Choroid plexus epithelial cell (primary cell): Measurements from ENCODE around the gene UGGT1.

Experiments used
- DNase-seq: peaks from one replicate; pipeline ENCODE4 v3.0.0-alpha.2; 2010; ENCODE audit warnings: low read depth
- H3K4me3 ChIP-seq: 2 replicates; pipeline ENCODE4 v1.5.1; 2011; ENCODE audit warnings: low read depth, mild to moderate bottlenecking, control low read depth, low read length, moderate library complexity
- TF ChIP-seq, protein P1 (sequence below): conservative IDR thresholded peaks from 2 replicates; pipeline ENCODE4 v1.5.1; 2011; ENCODE audit warnings: low read depth, mild to moderate bottlenecking, control low read depth, inconsistent platforms, low read length, moderate library complexity

The UGGT1 gene

DNA sequence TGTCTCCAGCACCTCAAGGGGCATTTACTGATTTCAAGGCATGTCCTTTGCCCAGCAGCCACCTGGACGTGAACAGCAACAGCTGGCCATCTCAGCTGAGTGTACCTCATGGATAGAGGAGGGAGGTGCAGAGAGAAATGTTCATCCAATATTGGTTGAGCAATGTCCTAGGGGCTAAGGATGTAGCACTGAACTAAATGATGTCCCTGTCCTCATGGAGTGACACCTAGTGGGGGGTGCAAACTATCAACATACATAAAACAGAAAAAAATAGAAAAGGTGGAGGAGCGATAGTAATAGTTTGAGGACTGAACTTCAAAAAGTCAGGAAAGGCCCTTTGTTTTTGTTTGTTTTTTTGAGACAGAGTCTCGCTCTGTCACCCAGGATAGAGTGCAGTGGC, 4.8 kb upstream of the UGGT1 start:
- TF ChIP-seq, protein P1, sequence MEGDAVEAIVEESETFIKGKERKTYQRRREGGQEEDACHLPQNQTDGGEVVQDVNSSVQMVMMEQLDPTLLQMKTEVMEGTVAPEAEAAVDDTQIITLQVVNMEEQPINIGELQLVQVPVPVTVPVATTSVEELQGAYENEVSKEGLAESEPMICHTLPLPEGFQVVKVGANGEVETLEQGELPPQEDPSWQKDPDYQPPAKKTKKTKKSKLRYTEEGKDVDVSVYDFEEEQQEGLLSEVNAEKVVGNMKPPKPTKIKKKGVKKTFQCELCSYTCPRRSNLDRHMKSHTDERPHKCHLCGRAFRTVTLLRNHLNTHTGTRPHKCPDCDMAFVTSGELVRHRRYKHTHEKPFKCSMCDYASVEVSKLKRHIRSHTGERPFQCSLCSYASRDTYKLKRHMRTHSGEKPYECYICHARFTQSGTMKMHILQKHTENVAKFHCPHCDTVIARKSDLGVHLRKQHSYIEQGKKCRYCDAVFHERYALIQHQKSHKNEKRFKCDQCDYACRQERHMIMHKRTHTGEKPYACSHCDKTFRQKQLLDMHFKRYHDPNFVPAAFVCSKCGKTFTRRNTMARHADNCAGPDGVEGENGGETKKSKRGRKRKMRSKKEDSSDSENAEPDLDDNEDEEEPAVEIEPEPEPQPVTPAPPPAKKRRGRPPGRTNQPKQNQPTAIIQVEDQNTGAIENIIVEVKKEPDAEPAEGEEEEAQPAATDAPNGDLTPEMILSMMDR, result no peak
- no peak overlapping the region for H3K4me3 ChIP-seq

DNA sequence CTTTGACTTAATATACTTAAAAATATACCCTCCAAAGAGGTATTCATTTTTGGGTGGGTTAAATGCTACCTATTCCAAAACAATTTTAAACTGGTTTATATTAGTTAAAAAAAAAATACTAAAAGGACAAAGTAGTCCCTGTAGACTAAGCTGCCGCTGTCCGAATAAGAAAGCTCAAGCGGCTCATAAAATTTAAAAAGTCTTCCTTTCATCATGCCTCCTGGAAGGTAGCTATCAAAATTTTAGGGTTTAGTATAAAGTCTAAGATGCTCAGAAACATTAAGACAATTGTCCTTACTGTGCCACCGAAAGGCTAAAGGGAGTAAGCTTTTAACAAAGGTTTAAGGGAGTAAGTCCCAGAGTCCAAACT, 440 bp upstream of the UGGT1 start:
- no peak for DNase-seq
- TF ChIP-seq, protein P1, result no peak
- peak overlapping the region; percentile 100 for H3K4me3 ChIP-seq

More for the DNA sequence above, 4.8 kb upstream of the UGGT1 start:
- DNase-seq, result no peak

DNA sequence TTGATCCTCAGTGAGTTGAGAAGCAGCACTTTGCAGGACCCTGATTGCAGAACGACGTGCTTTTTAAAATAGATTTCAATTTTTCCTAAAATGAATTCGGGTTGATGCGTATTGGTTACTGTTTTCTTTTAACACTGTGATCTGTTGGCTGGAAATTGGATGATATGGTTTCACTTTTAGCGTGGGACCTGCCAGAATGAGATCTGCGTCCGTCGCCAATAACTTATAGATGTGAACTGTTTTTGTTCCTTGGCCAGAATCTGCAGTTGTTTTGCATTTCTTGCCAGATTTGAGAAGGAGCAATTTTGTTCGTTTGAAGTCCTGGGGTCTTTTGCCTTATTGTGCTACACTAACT, 703 bp downstream of the UGGT1 start:
- DNase-seq, result peak; percentile 46
- H3K4me3 ChIP-seq, result peak overlapping the region; percentile 100
- TF ChIP-seq, protein P1, result no peak

DNA sequence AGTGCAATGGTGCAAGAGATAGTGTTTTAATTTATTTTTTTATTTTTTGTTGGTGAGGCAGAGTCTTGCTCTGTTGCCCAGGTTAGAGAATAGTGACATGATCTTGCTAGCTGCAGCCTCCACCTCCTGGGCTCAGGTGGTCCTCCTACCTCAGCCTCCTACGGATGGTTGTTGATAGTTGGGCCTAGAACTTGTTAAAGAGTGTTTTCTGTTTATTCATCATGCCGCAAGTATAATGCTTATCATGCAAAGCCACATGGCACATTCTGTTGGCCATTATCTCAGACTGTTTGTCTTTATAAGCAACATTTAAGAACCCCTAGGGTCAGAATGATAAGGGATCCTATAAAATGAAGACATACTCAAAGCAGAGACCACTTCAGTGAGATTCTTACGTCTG, 1.7 kb downstream of the UGGT1 start:
- TF ChIP-seq, protein P1, result no peak
- no peak for DNase-seq
- no peak overlapping the region for H3K4me3 ChIP-seq

DNA sequence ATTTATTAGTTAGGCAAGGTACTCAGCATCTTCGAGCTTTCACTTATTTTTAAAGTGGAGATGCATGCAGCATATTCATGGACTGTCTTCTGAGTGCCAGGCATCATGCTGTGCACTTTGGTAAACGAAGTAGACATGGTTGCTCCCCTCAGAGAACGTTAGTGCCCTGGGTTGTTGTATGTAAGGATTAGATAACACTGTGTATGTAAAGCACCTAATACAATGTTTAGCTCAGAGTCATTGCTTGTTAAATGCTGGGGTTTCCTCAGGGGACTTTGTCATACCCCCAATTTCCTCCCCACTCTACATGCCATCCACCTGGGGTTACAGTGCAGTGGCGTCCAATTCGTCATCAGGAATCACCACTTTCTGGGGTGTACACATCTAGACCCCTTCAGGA, 2.8 kb downstream of the UGGT1 start:
- no peak overlapping the region for H3K4me3 ChIP-seq
- TF ChIP-seq, protein P1, result no peak
- DNase-seq, result no peak

DNA sequence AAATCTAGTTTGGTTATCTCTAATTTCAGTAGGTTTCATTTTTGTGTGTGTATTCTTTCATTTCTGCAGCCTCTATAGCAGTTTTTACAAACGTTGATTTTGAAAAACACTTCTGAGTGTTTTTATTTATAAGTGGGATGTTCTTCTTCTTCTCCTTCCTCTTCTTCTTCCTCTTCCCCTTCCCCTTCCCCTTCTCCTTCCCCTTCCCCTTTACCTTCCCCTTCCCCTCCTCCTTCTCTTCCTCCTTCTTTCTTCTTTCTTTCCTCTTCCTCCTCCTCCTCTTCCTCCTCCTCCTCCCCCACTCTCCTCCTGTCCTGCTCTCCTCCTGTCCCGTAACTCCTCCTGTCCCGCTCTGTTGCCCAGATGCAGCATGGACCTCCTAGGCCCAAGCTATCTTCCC, 4.2 kb downstream of the UGGT1 start:
- TF ChIP-seq, protein P1, result no peak
- no peak overlapping the region for H3K4me3 ChIP-seq
- DNase-seq, result no peak

DNA sequence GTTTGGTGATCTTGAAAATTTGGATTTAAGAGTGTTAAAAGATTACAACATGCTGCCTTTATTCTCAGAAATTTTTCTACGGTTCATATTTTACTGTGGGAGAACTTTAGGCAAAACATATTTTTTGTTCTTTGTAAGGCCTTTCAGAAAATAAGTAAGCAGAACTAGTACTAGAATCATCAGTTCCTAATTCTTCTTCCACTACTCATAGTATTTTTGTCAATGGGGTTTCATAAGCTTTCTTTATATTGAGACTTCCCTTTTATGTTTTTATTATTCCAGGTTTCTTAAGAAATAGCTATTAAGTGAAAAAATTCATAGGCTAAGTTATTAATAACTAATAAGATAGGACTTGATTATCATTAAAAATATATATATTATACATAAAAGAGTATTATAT, 12.4 kb downstream of the UGGT1 start:
- no peak for DNase-seq
- H3K4me3 ChIP-seq, result no peak overlapping the region
- TF ChIP-seq, protein P1, result no peak
